H1 (cell line): ENCODE data around the gene MXRA8. TPM values are rescaled to one million over a fixed set of nuclear protein-coding genes. Genes with fewer than 3 reads are reported as not detected.

Source experiments
- CHD1 ChIP-seq: IDR thresholded peaks from 2 replicates; pipeline ENCODE4 v1.6.1; 2012; ENCODE audit warnings: low read depth, low read length, improper control_type of control experiment
- CHD7 ChIP-seq: fragments of 300-600 bp; sonication (generic); IDR thresholded peaks from 2 replicates; pipeline ENCODE4 v1.7.1; 2012; ENCODE audit warnings: low read length, moderate library complexity, mild to moderate bottlenecking, inconsistent platforms; ENCODE audit not compliant: insufficient replicate concordance
- KDM1A ChIP-seq: fragments of 200-600, 300-600 bp; sonication (generic); IDR thresholded peaks from 2 replicates; pipeline ENCODE4 v1.7.1; 2016; ENCODE audit warnings: mild to moderate bottlenecking, low read length, borderline replicate concordance
- NRF1 ChIP-seq: IDR thresholded peaks from 2 replicates; pipeline ENCODE4 v1.6.1; 2011; ENCODE audit warnings: mild to moderate bottlenecking, low read depth, low read length, improper control_type of control experiment
- POLR2AphosphoS5 ChIP-seq: IDR thresholded peaks from 2 replicates; pipeline ENCODE4 v1.6.1; 2011; ENCODE audit warnings: low read depth, low read length
- polyA plus RNA-seq, 7 experiments: library from polyadenylated mRNA; depleted of rRNA in 3 of 7; stranded (reverse) in 5 of 7; unstranded in 2 of 7; fragments of >200 nt in 5 of 7; fragments of 200-250 nt in 2 of 7; gene quantifications; 1 replicate in 5 of 7; 2 replicates in 1 of 7; 4 replicates in 1 of 7; pipeline versions ENCODE4 v1.2.1 to v1.2.3, GENCODE V29; 2011 to 2013; ENCODE audit warnings: missing spikeins in 2 of 7, mixed read lengths in 2 of 7
- total RNA-seq: library from RNA; stranded (reverse); fragmentation: NEBNext Ultra II Directional; extraction: Animal tissue kit (Norgen Biotek cat#: 25700); gene quantifications from 2 replicates; pipeline ENCODE4 v1.2.1, GENCODE V29; 2021
- TF ChIP-seq, protein P1 (sequence below): IDR thresholded peaks from 2 replicates; pipeline ENCODE4 v1.6.1; 2012; ENCODE audit warnings: inconsistent platforms

The MXRA8 gene
- total and polyA plus RNA-seq, 2 of the 8 experiments (the other 6 are each of a cell fraction or from before 2014, with no cell fraction given), result 10.5 to 17.2 TPM

DNA sequence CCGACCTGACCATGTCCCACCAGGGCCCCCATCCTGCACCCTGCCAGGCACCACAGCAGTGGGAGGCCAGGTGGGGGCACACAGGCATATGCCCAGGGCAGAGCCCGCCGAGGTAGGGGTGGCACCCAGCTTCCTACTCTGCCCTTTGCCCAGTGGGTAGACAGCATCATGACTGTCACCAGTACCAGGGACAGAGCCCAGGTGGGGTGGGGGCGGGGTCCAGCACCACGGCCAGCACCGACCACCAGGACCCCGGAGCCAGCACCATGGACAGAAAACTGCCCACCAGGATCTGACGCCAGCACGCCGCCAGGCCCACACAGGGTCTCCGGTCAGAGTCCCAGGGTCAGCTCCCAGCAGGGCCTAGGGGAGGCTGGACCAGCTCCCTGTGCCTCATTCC lies 23.5 kb downstream of the MXRA8 start (continued):
- TF ChIP-seq KDM1A (no peak), POLR2AphosphoS5 (no peak), CHD1 (no peak), NRF1 (no peak), CHD7 (no peak)
- TF ChIP-seq, protein P1, sequence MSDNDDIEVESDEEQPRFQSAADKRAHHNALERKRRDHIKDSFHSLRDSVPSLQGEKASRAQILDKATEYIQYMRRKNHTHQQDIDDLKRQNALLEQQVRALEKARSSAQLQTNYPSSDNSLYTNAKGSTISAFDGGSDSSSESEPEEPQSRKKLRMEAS, result peak; percentile 91
